ENCODE data around the gene MBTD1.

MBTD1 gene

GRCh38 chr17:51144266-51145022 is 115.4 kb downstream of the MBTD1 start:
- DNase-seq (ENCODE audit: low spot score), result no peak

GRCh38 chr17:51142597-51142996 is 117.3 kb downstream of the MBTD1 start:
- no peak for DNase-seq (ENCODE audit: low spot score)

- no peak for DNase-seq (ENCODE audit: low spot score)
Measured at GRCh38 chr17:51135956-51136355, 123.9 kb downstream of the MBTD1 start.

GRCh38 chr17:51133365-51133764 is 126.5 kb downstream of the MBTD1 start:
- no peak for DNase-seq (ENCODE audit: low spot score)

GRCh38 chr17:51132964-51133319 is 126.9 kb downstream of the MBTD1 start:
- DNase-seq (ENCODE audit: low spot score), result no peak

- DNase-seq (ENCODE audit: low spot score), result no peak
Measured at GRCh38 chr17:51128076-51128475, 131.8 kb downstream of the MBTD1 start.
